ENCODE measurements around the gene SLC27A4.

The SLC27A4 gene

DNA sequence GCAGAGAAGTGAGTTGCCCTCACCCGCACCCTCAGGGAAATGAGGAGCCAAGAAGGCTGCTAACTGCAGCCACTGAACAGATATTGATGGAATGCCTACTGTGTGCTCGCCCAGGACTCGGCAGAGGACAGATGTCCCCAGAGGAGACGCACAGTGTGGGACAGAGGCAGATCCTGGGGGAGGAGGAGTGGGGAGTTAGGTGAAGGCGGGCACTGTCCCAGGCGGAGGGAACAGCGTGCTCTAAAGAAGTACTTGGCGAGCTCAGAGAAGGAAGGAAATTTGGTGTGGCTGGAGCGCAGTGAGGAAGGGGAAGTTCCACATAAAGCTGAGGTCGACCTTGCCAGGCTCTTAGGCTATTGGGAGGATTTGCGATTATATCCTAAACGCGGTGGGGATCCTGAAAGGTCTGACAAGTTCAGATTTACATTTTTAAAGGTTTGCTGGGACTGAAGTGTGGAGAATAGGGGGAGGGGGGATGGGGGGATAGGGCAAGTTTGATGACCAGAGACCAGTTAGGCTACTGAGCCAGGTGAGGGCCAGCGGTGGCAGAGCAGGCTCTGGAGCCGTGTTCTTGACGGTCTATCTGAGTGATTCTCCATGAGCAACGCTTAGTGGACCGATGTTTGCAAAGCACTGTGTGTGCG, 56.8 kb downstream of the SLC27A4 start:
- TF ChIP-seq FOXA1 (IDR thresholded peaks at IDR 0.05) (no peak), ELF4 (IDR thresholded peaks at IDR 0.05) (no peak), L3MBTL2 (conservative IDR thresholded peaks at IDR 0.05) (no peak), CTBP1 (IDR thresholded peaks at IDR 0.05; ENCODE audit: borderline replicate concordance) (no peak), BHLHE40 (IDR thresholded peaks at IDR 0.05; ENCODE audit: borderline replicate concordance) (no peak), NFRKB (IDR thresholded peaks at IDR 0.05) (no peak), TARDBP (IDR thresholded peaks at IDR 0.05) (no peak), FOXM1 (IDR thresholded peaks at IDR 0.05; ENCODE audit: borderline replicate concordance) (no peak), SUZ12 (IDR thresholded peaks at IDR 0.05) (no peak), SP1 (IDR thresholded peaks at IDR 0.05) (no peak), LEF1 (IDR thresholded peaks at IDR 0.05; ENCODE audit: borderline replicate concordance) (no peak), FOXK2 (IDR thresholded peaks at IDR 0.05) (no peak), ZNF384 (IDR thresholded peaks at IDR 0.05) (no peak), ARNT (IDR thresholded peaks at IDR 0.05) (no peak), HDGF (IDR thresholded peaks at IDR 0.05; ENCODE audit: borderline replicate concordance) (no peak)
- TF ChIP-seq, protein P1, sequence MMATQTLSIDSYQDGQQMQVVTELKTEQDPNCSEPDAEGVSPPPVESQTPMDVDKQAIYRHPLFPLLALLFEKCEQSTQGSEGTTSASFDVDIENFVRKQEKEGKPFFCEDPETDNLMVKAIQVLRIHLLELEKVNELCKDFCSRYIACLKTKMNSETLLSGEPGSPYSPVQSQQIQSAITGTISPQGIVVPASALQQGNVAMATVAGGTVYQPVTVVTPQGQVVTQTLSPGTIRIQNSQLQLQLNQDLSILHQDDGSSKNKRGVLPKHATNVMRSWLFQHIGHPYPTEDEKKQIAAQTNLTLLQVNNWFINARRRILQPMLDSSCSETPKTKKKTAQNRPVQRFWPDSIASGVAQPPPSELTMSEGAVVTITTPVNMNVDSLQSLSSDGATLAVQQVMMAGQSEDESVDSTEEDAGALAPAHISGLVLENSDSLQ (IDR thresholded peaks at IDR 0.05): no peak
- DNase-seq (ENCODE audit: extremely low spot score): no peak
- ChIA-PET POLR2A (interaction anchor here (0.8 kb wide), 1 partner anchor 10 kb away, joined by 3 read pairs; no protein-coding TSS in a partner anchor), CTCF (interaction anchor here (0.6 kb wide), 1 partner anchor 9 kb away, joined by 3 read pairs; no protein-coding TSS in a partner anchor)

DNA sequence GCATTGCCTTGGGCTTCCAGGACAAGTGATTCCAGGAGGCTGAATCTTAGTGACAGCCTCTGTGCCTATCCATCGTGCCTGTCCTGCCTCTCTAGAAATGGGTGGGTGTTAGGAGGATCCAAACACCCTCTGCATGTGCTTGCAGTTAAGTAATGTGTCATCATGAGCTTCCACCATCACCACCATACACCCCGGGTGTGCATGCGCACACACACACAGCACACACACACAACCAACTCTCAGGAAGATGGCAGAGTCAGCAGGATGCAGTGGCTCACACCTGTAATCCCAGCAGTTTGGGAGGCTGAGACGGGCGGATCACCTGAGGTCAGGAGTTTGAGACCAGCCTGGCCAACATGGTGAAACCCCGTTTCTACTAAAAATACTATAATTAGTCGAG, 57.5 kb downstream of the SLC27A4 start:
- POLR2A ChIA-PET: interaction anchor here (0.8 kb wide), 1 partner anchor 9 kb away, joined by 3 read pairs; no protein-coding TSS in a partner anchor
- DNase-seq (ENCODE audit: extremely low spot score): no peak
- TF ChIP-seq CTBP1 (IDR thresholded peaks at IDR 0.05; ENCODE audit: borderline replicate concordance) (no peak), LEF1 (IDR thresholded peaks at IDR 0.05; ENCODE audit: borderline replicate concordance) (no peak), FOXK2 (IDR thresholded peaks at IDR 0.05) (no peak), ELF4 (IDR thresholded peaks at IDR 0.05) (no peak), SUZ12 (IDR thresholded peaks at IDR 0.05) (no peak), L3MBTL2 (conservative IDR thresholded peaks at IDR 0.05) (no peak), BHLHE40 (IDR thresholded peaks at IDR 0.05; ENCODE audit: borderline replicate concordance) (no peak), FOXM1 (IDR thresholded peaks at IDR 0.05; ENCODE audit: borderline replicate concordance) (no peak), HDGF (IDR thresholded peaks at IDR 0.05; ENCODE audit: borderline replicate concordance) (no peak), ARNT (IDR thresholded peaks at IDR 0.05) (no peak), SP1 (IDR thresholded peaks at IDR 0.05) (no peak), ZNF384 (IDR thresholded peaks at IDR 0.05) (no peak)
- TF ChIP-seq, protein P1 (IDR thresholded peaks at IDR 0.05): no peak
- CTCF ChIA-PET: no interaction called here

DNA sequence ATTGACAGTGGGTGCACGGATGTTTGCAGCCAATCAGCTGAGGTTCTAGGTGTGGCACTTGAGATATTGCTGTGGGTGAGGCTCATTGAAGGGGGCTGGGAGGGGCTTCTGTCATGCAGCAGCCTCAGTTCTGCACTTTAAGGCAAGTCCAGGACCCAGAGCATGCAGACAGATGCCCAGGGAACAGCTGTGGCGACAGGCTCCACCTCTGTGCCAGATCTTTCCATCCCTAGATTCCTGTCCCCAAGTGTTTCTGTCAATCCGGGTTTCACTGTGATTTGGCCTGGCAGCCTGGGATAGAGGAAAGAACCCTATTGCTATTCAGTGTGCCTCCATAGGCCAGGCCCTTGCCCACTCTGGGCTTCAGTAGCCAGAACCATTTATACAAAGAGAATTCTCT, 59.5 kb downstream of the SLC27A4 start:
- DNase-seq (ENCODE audit: extremely low spot score): no peak
- CTCF ChIA-PET: no interaction called here

DNA sequence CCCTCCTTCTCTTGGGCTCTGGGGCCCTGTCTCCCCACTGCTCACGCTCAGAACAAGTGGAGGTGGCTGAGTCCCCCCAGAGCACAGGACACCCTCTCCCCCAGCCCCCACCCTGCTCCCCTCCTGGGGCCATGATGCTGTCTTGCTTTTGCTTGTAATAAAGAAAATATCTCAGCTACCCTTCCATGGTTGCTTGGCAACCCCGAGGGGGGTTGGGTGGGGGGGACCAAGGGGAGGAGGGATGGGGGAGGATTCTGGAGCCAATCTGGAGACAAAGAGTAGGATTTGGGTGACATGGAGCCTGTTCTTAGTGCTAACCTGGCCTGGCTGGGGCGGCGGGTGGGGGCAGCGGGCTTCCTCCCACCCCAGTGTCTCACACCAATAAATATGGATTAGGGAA, 64.2 kb downstream of the SLC27A4 start:
- no peak for TF ChIP-seq ZNF384 (IDR thresholded peaks at IDR 0.05)
- no peak for TF ChIP-seq FOXK2 (IDR thresholded peaks at IDR 0.05)
- no peak for TF ChIP-seq L3MBTL2 (conservative IDR thresholded peaks at IDR 0.05)
- no peak for TF ChIP-seq LEF1 (IDR thresholded peaks at IDR 0.05; ENCODE audit: borderline replicate concordance)
- TF ChIP-seq ELF4 (IDR thresholded peaks at IDR 0.05): no peak
- ChIA-PET CTCF (no interaction called here), POLR2A (no interaction called here)
- DNase-seq (ENCODE audit: extremely low spot score): no peak

More for the DNA sequence above, 59.5 kb downstream of the SLC27A4 start:
- TF ChIP-seq TARDBP (IDR thresholded peaks at IDR 0.05) (no peak), FOXM1 (IDR thresholded peaks at IDR 0.05; ENCODE audit: borderline replicate concordance) (no peak), FOXK2 (IDR thresholded peaks at IDR 0.05) (no peak), SP1 (IDR thresholded peaks at IDR 0.05) (no peak)
- POLR2A ChIA-PET: no interaction called here

DNA sequence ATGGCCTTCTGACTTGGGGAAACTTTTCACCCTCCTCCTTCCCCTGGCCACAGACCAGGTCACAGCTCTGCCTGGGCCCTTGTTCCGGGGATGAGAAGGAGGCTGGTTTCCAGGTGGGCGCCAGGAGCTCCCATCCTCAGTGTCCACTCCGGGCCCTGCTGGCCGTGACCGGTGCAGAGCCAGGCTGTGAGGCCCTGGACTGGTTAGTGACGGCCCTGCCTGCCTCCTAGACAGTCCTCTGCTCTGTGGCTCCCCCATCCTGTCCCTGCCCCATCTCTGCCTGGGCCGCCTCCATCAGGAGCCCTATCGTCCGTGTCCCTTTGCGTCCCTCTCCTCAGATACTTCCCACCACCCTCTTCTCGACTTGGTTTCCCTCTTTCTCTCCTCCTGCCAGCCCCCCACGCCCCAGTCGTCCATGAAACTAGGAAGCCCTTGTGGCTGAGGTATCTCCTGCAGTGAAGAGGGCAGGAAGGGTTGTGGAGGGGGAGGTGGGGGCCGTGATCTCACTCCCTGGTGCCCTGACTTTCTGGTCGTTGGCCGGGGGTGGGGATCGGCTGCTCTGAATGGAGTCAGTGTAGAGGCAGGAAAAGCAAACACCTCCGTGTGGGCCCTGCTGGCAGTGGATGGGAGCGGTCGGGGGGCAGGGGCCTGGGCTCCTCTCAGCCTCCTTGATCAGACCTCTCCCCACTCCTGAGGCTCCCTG, 64.9 kb downstream of the SLC27A4 start:
- ChIA-PET POLR2A (no interaction called here), CTCF (no interaction called here)
- DNase-seq (ENCODE audit: extremely low spot score): no peak
- TF ChIP-seq CTBP1 (IDR thresholded peaks at IDR 0.05; ENCODE audit: borderline replicate concordance) (no peak), SUZ12 (IDR thresholded peaks at IDR 0.05) (no peak), NFRKB (IDR thresholded peaks at IDR 0.05) (no peak), TARDBP (IDR thresholded peaks at IDR 0.05) (no peak), BHLHE40 (IDR thresholded peaks at IDR 0.05; ENCODE audit: borderline replicate concordance) (no peak), ELF4 (IDR thresholded peaks at IDR 0.05) (no peak), FOXM1 (IDR thresholded peaks at IDR 0.05; ENCODE audit: borderline replicate concordance) (no peak), HDGF (IDR thresholded peaks at IDR 0.05; ENCODE audit: borderline replicate concordance) (no peak), L3MBTL2 (conservative IDR thresholded peaks at IDR 0.05) (no peak)

DNA sequence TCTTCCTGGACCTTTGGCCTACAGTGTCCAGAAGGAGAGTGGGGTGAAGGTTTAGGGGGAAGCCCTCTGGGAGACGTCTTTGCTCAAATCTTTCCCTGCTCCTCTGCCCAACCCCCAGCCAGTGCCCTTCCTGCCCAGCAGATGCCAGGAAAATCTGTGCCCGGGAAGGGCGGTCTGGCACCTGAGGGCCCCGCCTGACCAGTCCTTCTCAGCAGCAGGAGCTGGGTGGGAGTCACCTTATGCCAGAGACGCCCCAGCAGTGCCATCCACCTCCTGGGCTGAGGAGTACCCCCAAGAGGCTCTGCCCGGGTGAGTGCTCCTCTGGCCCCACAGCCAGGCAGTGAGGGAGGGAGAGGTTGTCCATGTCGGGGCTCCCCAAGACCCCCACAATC, 65.4 kb downstream of the SLC27A4 start:
- DNase-seq (ENCODE audit: extremely low spot score): no peak
- ChIA-PET CTCF (interaction anchor here (0.7 kb wide), 1 partner anchor 9 kb away, joined by 3 read pairs; no protein-coding TSS in a partner anchor), POLR2A (interaction anchor here (1.3 kb wide), 1 partner anchor 35 kb away, joined by 5 read pairs; the partner anchor contains the start of gene URM1)
- no peak for TF ChIP-seq HDGF (IDR thresholded peaks at IDR 0.05; ENCODE audit: borderline replicate concordance)
- no peak for TF ChIP-seq FOXK2 (IDR thresholded peaks at IDR 0.05)
- no peak for TF ChIP-seq SP1 (IDR thresholded peaks at IDR 0.05)
- TF ChIP-seq, protein P1 (IDR thresholded peaks at IDR 0.05): no peak

Measured in HEK293T (cell line).